ENCODE results near the gene TMEM245.
"Not testable (repeated sequence)": the region's sequence is repeated elsewhere in the genome, so short reads cannot be mapped to it uniquely, and the experiment has no call there.

TMEM245 gene

DNA sequence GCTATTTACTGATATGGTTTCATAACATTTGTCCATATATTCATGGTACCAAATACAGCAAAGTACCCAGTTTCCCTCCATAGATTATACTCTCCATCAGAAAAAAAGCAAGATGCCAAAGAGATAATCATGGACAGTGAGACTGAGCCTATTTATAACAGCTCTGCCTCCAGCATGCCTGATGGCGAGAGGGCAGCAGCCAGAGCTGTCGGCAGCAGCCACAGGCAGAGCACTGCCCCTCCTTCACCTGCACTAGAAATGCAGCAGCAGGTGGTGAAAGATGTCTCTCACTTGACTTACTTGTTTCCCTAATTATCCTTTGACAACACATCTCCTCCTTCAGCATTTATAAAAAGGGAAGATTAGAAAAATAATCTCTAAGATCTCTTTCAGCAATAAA is 138.9 kb downstream of the TMEM245 start:
- Histone ChIP-seq H3K9ac (no peak overlapping the region), H3K36me3 (peaks cover 0 to 88% (median 56%) of the 10 kb centered on the region in 11 experiments; a peak in 18 of 22 replicates), H4K20me1 (no peaks in the 10 kb centered on the region), H3K4me3 (no peak overlapping the region), H3K27me3 (no peaks in the 10 kb centered on the region), H3K9me3 (replicated peaks in 1 of 11) (no peaks in the 10 kb centered on the region), H3K27ac (no peak overlapping the region), H3K4me1 (no peaks in the 10 kb centered on the region), H3K4me2 (no peak overlapping the region)
- TF ChIP-seq Cebpa-rat (IDR thresholded peaks at IDR 0.05): no peak

DNA sequence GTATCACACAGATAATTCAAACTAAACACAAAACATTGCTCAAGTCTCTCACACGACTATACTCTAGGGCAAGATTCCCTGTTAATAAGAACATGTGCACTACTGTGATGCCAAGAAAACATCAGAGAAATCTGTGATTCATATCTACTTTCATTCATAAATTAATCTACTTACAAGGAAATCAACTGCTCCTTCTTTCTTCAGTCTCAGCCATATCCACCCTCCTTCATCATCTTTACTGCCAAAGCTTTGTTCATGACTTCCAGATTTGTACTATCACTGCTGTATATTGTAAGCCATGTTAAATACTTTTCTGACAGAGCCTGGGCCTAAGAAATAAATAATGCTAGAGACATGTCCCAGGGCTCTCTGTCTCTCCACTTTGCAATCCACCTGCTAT is 141.5 kb downstream of the TMEM245 start:
- TF ChIP-seq Cebpa-rat (IDR thresholded peaks at IDR 0.05): no peak
- no peaks in the 10 kb centered on the region for H3K27me3 ChIP-seq
- no peak overlapping the region for H3K9ac ChIP-seq
- peaks cover 0 to 91% (median 65%) of the 10 kb centered on the region in 11 experiments; a peak in 17 of 22 replicates for H3K36me3 ChIP-seq
- H4K20me1 ChIP-seq: no peaks in the 10 kb centered on the region
- no peak overlapping the region for H3K4me3 ChIP-seq
- peaks cover 0 to 2% (median 0%) of the 10 kb centered on the region in 11 experiments; a peak in 1 of 22 replicates for H3K9me3 ChIP-seq (replicated peaks in 1 of 11)
- no peak overlapping the region for H3K27ac ChIP-seq
- no peaks in the 10 kb centered on the region for H3K4me1 ChIP-seq
- no peak overlapping the region for H3K4me2 ChIP-seq

DNA sequence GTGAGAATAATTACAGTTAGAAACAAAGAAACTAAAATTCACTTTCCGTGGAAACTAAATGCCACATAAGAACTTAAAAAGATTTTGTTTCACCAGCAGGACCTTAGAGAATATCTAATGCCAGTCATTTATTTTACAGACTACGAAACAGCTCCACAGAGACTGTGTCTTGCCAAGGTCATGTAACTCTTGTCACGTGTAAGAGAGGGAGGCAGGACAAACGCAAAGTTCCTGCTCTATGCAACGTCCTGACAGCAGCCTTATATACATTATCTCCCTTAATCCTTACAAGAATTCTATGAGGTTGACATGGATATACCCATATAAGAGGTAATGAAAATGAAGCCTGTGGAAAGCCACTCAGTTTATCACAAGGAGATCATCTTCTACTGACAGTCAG is 145.9 kb downstream of the TMEM245 start:
- Histone ChIP-seq H3K27ac (no peak overlapping the region), H3K4me3 (no peak overlapping the region), H3K4me1 (no peaks in the 10 kb centered on the region), H4K20me1 (no peaks in the 10 kb centered on the region), H3K9ac (no peak overlapping the region), H3K36me3 (peaks cover 5 to 83% (median 58%) of the 10 kb centered on the region in 11 experiments; a peak in 20 of 22 replicates), H3K4me2 (no peak overlapping the region), H3K9me3 (replicated peaks in 1 of 11) (peaks cover 14 to 22% (median 16%) of the 10 kb centered on the region in 11 experiments), H3K27me3 (no peaks in the 10 kb centered on the region)
- TF ChIP-seq Cebpa-rat (IDR thresholded peaks at IDR 0.05): no peak

DNA sequence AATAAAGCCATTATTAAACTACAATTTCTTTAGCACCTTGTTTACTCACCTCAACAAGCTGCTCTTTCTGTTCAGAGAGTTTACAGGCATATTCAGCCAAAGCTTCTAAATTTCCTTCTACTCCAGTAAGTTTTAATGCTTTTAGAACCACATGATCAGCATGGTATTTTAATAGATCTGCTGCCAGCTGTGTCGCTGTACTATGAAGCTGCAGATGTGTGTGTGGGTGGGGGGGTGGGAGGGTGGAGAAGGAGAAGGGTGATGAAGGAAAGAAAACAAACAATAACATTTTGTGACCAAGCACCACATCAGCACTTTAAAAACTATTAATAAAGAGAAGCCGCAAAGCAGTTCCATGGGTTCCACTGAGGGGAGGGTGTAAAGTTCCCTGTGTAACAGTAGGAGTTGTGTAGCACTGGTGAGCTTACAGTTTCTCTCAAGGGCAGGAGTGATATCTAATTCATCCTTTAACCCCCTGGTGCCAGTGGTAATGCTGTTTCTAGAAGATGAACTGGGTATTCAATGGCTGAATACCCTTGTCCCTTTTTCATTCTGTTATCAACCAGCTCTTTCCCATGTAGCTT is 147.0 kb downstream of the TMEM245 start:
- Histone ChIP-seq H3K4me2 (no peak overlapping the region), H3K36me3 (peaks cover 5 to 83% (median 55%) of the 10 kb centered on the region in 11 experiments; a peak in 20 of 22 replicates), H3K9me3 (replicated peaks in 1 of 11) (peaks cover 14 to 22% (median 16%) of the 10 kb centered on the region in 11 experiments), H4K20me1 (no peaks in the 10 kb centered on the region), H3K27me3 (no peaks in the 10 kb centered on the region), H3K9ac (no peak overlapping the region), H3K4me1 (no peaks in the 10 kb centered on the region), H3K27ac (no peak overlapping the region), H3K4me3 (no peak overlapping the region)
- TF ChIP-seq Cebpa-rat (IDR thresholded peaks at IDR 0.05): no peak

GRCh38 chr9:108972186-108972585 is 147.6 kb downstream of the TMEM245 start:
- no peak overlapping the region for H3K27ac ChIP-seq
- H3K9me3 ChIP-seq (replicated peaks in 1 of 11): peaks cover 14 to 22% (median 16%) of the 10 kb centered on the region in 11 experiments

GRCh38 chr9:108971392-108971791 is 148.4 kb downstream of the TMEM245 start:
- Histone ChIP-seq H3K9me3 (replicated peaks in 1 of 11) (peaks cover 14 to 22% (median 16%) of the 10 kb centered on the region in 11 experiments), H3K36me3 (peaks cover 5 to 87% (median 54%) of the 10 kb centered on the region in 11 experiments; a peak in 20 of 22 replicates)
- H3K4me3 ChIP-seq: not testable (repeated sequence)

More at GRCh38 chr9:108972186-108972585, 147.6 kb downstream of the TMEM245 start:
- Histone ChIP-seq H3K4me2 (no peak overlapping the region), H3K4me1 (no peaks in the 10 kb centered on the region), H3K4me3 (no peak overlapping the region), H3K36me3 (peaks cover 5 to 84% (median 55%) of the 10 kb centered on the region in 11 experiments; a peak in 20 of 22 replicates), H3K9ac (no peak overlapping the region), H3K27me3 (no peaks in the 10 kb centered on the region), H4K20me1 (no peaks in the 10 kb centered on the region)
- TF ChIP-seq Cebpa-rat (IDR thresholded peaks at IDR 0.05): no peak

DNA sequence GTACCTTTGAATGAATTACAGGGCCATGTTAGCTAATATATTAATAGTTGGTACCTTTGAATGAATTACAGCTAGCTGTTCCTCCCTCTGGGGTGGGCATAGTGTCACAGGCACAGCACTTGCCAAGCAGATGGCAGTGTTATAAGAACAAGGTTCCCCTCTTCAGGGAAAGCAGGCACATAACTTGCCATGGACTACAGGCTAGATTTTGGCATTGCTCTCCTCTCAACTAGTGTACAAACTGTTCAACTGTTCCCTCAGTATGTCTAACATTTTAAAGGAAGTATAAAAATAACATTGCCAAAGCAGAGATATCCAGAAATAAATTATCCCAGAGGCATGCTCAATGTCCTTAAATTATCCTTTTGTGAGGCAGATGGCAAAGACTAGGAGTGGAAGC is 151.8 kb downstream of the TMEM245 start:
- H3K4me1 ChIP-seq: no peaks in the 10 kb centered on the region
- H3K9ac ChIP-seq: no peak overlapping the region
- peaks cover 5 to 89% (median 47%) of the 10 kb centered on the region in 11 experiments; a peak in 20 of 22 replicates for H3K36me3 ChIP-seq
- no peak for TF ChIP-seq Cebpa-rat (IDR thresholded peaks at IDR 0.05)
- H3K4me3 ChIP-seq: no peak overlapping the region
- H3K27ac ChIP-seq: no peak overlapping the region
- H3K4me2 ChIP-seq: no peak overlapping the region
- H4K20me1 ChIP-seq: no peaks in the 10 kb centered on the region; a peak in 1 of 22 replicates
- H3K9me3 ChIP-seq (replicated peaks in 1 of 11): peaks cover 14 to 19% (median 16%) of the 10 kb centered on the region in 11 experiments
- no peaks in the 10 kb centered on the region for H3K27me3 ChIP-seq

More at GRCh38 chr9:108971392-108971791, 148.4 kb downstream of the TMEM245 start:
- not testable (repeated sequence) for H3K4me2 ChIP-seq, H3K9ac ChIP-seq, H3K4me1 ChIP-seq, H3K27ac ChIP-seq, H4K20me1 ChIP-seq, H3K27me3 ChIP-seq
